A673 (cell line): ENCODE results near the gene CDC37L1. TPM values are rescaled to one million over a fixed set of nuclear protein-coding genes. Genes with fewer than 3 reads are reported as not detected.
A peak's percentile ranks its signal among the peaks of the same experiment; 100 is the strongest.

Experiments
- BruUV-seq: library from RNA; stranded (reverse); fragments of 400-500 nt; replicated peaks from 2 replicates; lab custom pipeline; 2021; lab: Mats Ljungman, UMichigan
- CTCF ChIA-PET: fragments of 300-600 bp; sonication (Branson Sonifier 250); formaldehyde crosslinking; loops from one replicate; lab custom pipeline; 2022; ENCODE audit warnings: antibody characterized with exemption; lab: Charles Lee
- POLR2A ChIA-PET: fragments of 300-600 bp; sonication (Branson Sonifier 250); formaldehyde crosslinking; loops from one replicate; lab custom pipeline; 2022; ENCODE audit warnings: antibody characterized with exemption; ENCODE audit not compliant: low non-redundant PET; lab: Charles Lee
- DNase-seq: peaks from one replicate; pipeline ENCODE4 v3.0.0-alpha.2; 2015; ENCODE audit warnings: low spot score
- H3K27ac ChIP-seq: fragments of 200-600 bp; sonication (generic); 2 replicates; pipeline ENCODE4 v1.5.1; 2016; ENCODE audit warnings: mixed run types, low read depth, mild to moderate bottlenecking, mixed read lengths, antibody characterized with exemption, low read length; ENCODE audit not compliant: poor library complexity, severe bottlenecking
- H3K27me3 ChIP-seq: fragments of 200-600 bp; sonication (generic); replicated peaks from 2 replicates; pipeline ENCODE4 v1.6.1; 2017; ENCODE audit warnings: mixed run types, low read depth, mild to moderate bottlenecking, mixed read lengths, antibody characterized with exemption, low read length; ENCODE audit not compliant: insufficient read depth, poor library complexity
- H3K36me3 ChIP-seq: fragments of 200-600 bp; sonication (generic); 2 replicates; pipeline ENCODE4 v1.6.1; 2016; ENCODE audit warnings: mixed run types, mild to moderate bottlenecking, mixed read lengths, antibody characterized with exemption, low read length; ENCODE audit not compliant: insufficient read depth, poor library complexity, severe bottlenecking
- H3K4me1 ChIP-seq: fragments of 200-600 bp; sonication (generic); 2 replicates; pipeline ENCODE4 v1.6.1; 2017; ENCODE audit warnings: mixed run types, mild to moderate bottlenecking, mixed read lengths, antibody characterized with exemption, low read length; ENCODE audit not compliant: insufficient read depth, poor library complexity, severe bottlenecking
- H3K4me3 ChIP-seq: fragments of 200-600 bp; sonication (generic); 2 replicates; pipeline ENCODE4 v1.5.1; 2016; ENCODE audit warnings: low read depth, mixed run types, mild to moderate bottlenecking, mixed read lengths, low read length; ENCODE audit not compliant: poor library complexity, severe bottlenecking
- H3K9me3 ChIP-seq: fragments of 200-600 bp; sonication (generic); 2 replicates; pipeline ENCODE4 v1.6.1; 2016; ENCODE audit warnings: mixed run types, low read depth, mild to moderate bottlenecking, mixed read lengths, antibody characterized with exemption, low read length; ENCODE audit not compliant: poor library complexity, severe bottlenecking
- CTCF ChIP-seq: fragments of 300-800, 200-600 bp; sonication (generic); conservative IDR thresholded peaks from 2 replicates; pipeline ENCODE4 v1.5.1; 2017; ENCODE audit warnings: low read depth, mild to moderate bottlenecking, antibody characterized with exemption, low read length, moderate library complexity, mixed read lengths
- EZH2 ChIP-seq: fragments of 200-600 bp; sonication (generic); IDR thresholded peaks from 2 replicates; pipeline ENCODE4 v1.6.1; 2017; ENCODE audit warnings: borderline replicate concordance, low read depth, mild to moderate bottlenecking, mixed read lengths, antibody characterized with exemption, low read length; ENCODE audit not compliant: poor library complexity, severe bottlenecking
- intact Hi-C: fragments of 100-400 bp; cut with micrococcal nuclease; formaldehyde crosslinking; loops from one replicate; pipeline ENCODE4 v1.10.0; 2022; ENCODE audit not compliant: unreplicated experiment
- total RNA-seq: library from RNA; stranded (reverse); gene quantifications from 2 replicates; pipeline ENCODE4 v1.2.3, GENCODE V29; 2021

Gene CDC37L1
- total RNA-seq, 1 experiment from 2014 or later = 28.7 TPM

DNA sequence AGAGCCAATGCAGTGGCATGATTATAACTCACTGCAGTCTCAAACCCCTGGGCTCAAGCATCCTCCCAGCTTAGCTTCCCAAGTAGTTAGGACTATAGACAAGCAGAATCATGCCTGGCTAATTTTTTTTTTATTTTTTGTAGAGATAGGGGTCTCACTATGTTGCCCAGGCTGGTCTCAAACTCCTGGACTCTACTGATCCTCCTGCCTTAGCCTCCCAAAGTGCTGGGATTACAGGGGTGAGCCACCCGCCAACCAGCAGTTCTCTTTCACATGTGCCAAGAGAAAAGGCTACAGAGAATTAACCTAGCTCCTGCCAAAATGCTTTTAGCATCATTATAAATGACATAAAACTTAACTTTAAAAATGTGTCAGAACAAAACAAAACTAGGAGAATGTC lies 53.5 kb downstream of the CDC37L1 start:
- ChIA-PET POLR2A (no interaction called here), CTCF (no interaction called here)
- no peak for DNase-seq
- Histone ChIP-seq H3K9me3 (no peaks in the 10 kb centered on the region), H3K36me3 (no peaks in the 10 kb centered on the region), H3K27me3 (no peaks in the 10 kb centered on the region), H3K27ac (no peak overlapping the region), H3K4me3 (no peak overlapping the region), H3K4me1 (peaks cover 3% of the 10 kb centered on the region)
- intact Hi-C loops = no loop called here
- TF ChIP-seq EZH2 = no peak
- no peak for TF ChIP-seq CTCF
- BruUV-seq = no TSS peak

DNA sequence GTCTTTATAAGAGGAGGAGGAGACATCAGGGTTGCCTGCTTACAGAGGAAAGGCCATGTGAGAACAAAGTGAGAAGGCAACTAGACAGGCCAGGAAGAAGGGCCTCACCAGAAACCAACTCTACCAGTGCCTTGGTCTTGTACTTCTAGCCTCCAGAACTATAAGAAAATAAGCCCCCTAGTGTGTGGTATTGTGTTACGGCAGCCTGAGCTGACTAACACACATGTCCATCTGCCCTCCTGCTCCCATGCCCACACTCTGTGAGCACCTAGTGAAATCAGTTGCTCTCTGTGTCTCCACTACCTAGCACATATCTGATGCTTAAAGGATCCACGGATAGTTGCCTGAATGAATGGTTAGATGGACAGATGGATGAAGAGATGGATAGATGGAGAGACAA lies 54.8 kb downstream of the CDC37L1 start:
- TF ChIP-seq EZH2 = no peak
- TF ChIP-seq CTCF = no peak
- no TSS peak for BruUV-seq
- Histone ChIP-seq H3K36me3 (no peaks in the 10 kb centered on the region), H3K27ac (no peak overlapping the region), H3K9me3 (no peaks in the 10 kb centered on the region), H3K4me3 (no peak overlapping the region), H3K27me3 (no peaks in the 10 kb centered on the region), H3K4me1 (peaks cover 4% of the 10 kb centered on the region)
- POLR2A ChIA-PET = no interaction called here
- intact Hi-C loops = no loop called here
- CTCF ChIA-PET = no interaction called here
- no peak for DNase-seq

- CTCF ChIA-PET = no interaction called here
- Histone ChIP-seq H3K9me3 (no peaks in the 10 kb centered on the region), H3K4me1 (peaks cover 19% of the 10 kb centered on the region), H3K27ac (peak overlapping the region; percentile 93), H3K4me3 (peak overlapping the region; percentile 98), H3K27me3 (no peaks in the 10 kb centered on the region), H3K36me3 (no peaks in the 10 kb centered on the region)
- POLR2A ChIA-PET = no interaction called here
- intact Hi-C loops = no loop called here
- TF ChIP-seq CTCF (no peak), EZH2 (no peak)
- BruUV-seq = no TSS peak
- no peak for DNase-seq
Measured at GRCh38 chr9:4738866-4739586, 59.7 kb downstream of the CDC37L1 start.
